Esophagus squamous epithelium (tissue), 4 donors: Measurements from ENCODE around the gene CCDC92.

Experiments used
- POLR2A ChIP-seq, 4 donors: fragments of 450-650 bp; IDR thresholded peaks; one replicate each; pipeline ENCODE4 v1.6.1; 2017; ENCODE audit warnings: antibody characterized with exemption in 4 of 4, mild to moderate bottlenecking in 4 of 4, moderate library complexity in 3 of 4
- TF ChIP-seq, protein P1 (sequence below), 6 experiments: fragments of 450-650 bp in 4 of 6; fragments of 200-600 bp in 2 of 6; sonication (generic) in 2 of 6; IDR thresholded peaks; one replicate each; pipeline ENCODE4 v1.5.1; 2016 to 2019; ENCODE audit warnings: antibody characterized with exemption in 6 of 6, mild to moderate bottlenecking in 4 of 6, moderate library complexity in 4 of 6

- no peak for TF ChIP-seq POLR2A (IDR thresholded peaks at IDR 0.05)
- TF ChIP-seq, protein P1, sequence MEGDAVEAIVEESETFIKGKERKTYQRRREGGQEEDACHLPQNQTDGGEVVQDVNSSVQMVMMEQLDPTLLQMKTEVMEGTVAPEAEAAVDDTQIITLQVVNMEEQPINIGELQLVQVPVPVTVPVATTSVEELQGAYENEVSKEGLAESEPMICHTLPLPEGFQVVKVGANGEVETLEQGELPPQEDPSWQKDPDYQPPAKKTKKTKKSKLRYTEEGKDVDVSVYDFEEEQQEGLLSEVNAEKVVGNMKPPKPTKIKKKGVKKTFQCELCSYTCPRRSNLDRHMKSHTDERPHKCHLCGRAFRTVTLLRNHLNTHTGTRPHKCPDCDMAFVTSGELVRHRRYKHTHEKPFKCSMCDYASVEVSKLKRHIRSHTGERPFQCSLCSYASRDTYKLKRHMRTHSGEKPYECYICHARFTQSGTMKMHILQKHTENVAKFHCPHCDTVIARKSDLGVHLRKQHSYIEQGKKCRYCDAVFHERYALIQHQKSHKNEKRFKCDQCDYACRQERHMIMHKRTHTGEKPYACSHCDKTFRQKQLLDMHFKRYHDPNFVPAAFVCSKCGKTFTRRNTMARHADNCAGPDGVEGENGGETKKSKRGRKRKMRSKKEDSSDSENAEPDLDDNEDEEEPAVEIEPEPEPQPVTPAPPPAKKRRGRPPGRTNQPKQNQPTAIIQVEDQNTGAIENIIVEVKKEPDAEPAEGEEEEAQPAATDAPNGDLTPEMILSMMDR (IDR thresholded peaks at IDR 0.05), result no peak
Measured at GRCh38 chr12:123898673-123899072, 74.0 kb downstream of the CCDC92 start.
